Gastroesophageal sphincter (tissue), 4 donors: ENCODE measurements around the gene HDLBP. TPM values are rescaled to one million over a fixed set of nuclear protein-coding genes. Genes with fewer than 3 reads are reported as not detected.

ENCODE experiments used
- ATAC-seq: fragments of 150-250 bp; one replicate; pipeline ENCODE4 v1.9.1; 2016; ENCODE audit warnings: mild to moderate bottlenecking, moderate library complexity
- H3K27ac ChIP-seq, 4 donors: fragments of 200-600 bp; sonication (generic) in 3 of 4; 1 replicate in 3 of 4; 2 replicates in 1 of 4; pipeline ENCODE4 v1.5.1; 2016 to 2019
- H3K27me3 ChIP-seq: fragments of 200-600 bp; sonication (generic); one replicate; pipeline ENCODE4 v1.5.1; 2019
- H3K36me3 ChIP-seq, 2 donors: fragments of 200-600 bp; sonication (generic); one replicate each; pipeline ENCODE4 v1.5.1; 2019; ENCODE audit warnings: control low read depth in 1 of 2
- H3K4me1 ChIP-seq, 3 donors: fragments of 200-600 bp; sonication (generic); 1 replicate in 2 of 3; 2 replicates in 1 of 3; pipeline ENCODE4 v1.5.1; 2016 to 2019; ENCODE audit warnings: control low read depth in 2 of 3
- H3K4me3 ChIP-seq, 2 donors: fragments of 200-600 bp; sonication (generic); one replicate each; pipeline ENCODE4 v1.5.1; 2019; ENCODE audit warnings: mild to moderate bottlenecking in 1 of 2, moderate library complexity in 1 of 2
- H3K9me3 ChIP-seq, 3 donors: fragments of 200-600 bp; sonication (generic); one replicate each; pipeline ENCODE4 v1.5.1; 2017 to 2019; ENCODE audit warnings: control low read depth in 2 of 3
- CTCF ChIP-seq, 4 experiments: fragments of 200-600 bp in 2 of 4; fragments of 450-650 bp in 2 of 4; sonication (generic) in 1 of 4; IDR thresholded peaks; one replicate each; pipeline ENCODE4 v1.5.1; 2017 to 2019; ENCODE audit warnings: antibody characterized with exemption in 4 of 4, mild to moderate bottlenecking in 2 of 4, moderate library complexity in 2 of 4
- EP300 ChIP-seq: sonication (generic); formaldehyde crosslinking; IDR thresholded peaks from one replicate; pipeline ENCODE4 v1.6.1; 2017; ENCODE audit warnings: antibody characterized with exemption, mild to moderate bottlenecking
- POLR2A ChIP-seq, 2 donors: fragments of 450-650 bp; IDR thresholded peaks; one replicate each; pipeline ENCODE4 v1.6.1; 2017; ENCODE audit warnings: antibody characterized with exemption in 2 of 2, mild to moderate bottlenecking in 2 of 2, moderate library complexity in 1 of 2
- POLR2AphosphoS5 ChIP-seq: sonication (generic); formaldehyde crosslinking; IDR thresholded peaks from one replicate; pipeline ENCODE4 v1.6.1; 2017; ENCODE audit warnings: antibody characterized with exemption
- WGBS, 2 donors: methylation state at CpG; one replicate each; pipeline ENCODE4 v1.1.5; 2018; ENCODE audit warnings: low coverage in 1 of 2; 5-methylcytosine and 5-hydroxymethylcytosine counted together
- total RNA-seq, 4 donors: library from RNA; depleted of rRNA; stranded (reverse); fragments of >200 nt; gene quantifications; one replicate each; pipeline ENCODE4 v1.1.0, GENCODE V29; 2016

The HDLBP gene
- total RNA-seq, 4 donors from 2014 or later = 279 to 367 (median 295) TPM

GRCh38 chr2:241219856-241220356 lies 95.6 kb downstream of the HDLBP start:
- ATAC-seq = no peak
- Histone ChIP-seq H3K27me3 (no peaks in the 10 kb centered on the region), H3K4me1 (peaks cover 0 to 34% (median 15%) of the 10 kb centered on the region in 3 donors), H3K27ac (no peak overlapping the region), H3K9me3 (no peaks in the 10 kb centered on the region), H3K36me3 (peaks cover 0 to 1% of the 10 kb centered on the region in 2 donors), H3K4me3 (no peak overlapping the region)
- no peak for TF ChIP-seq POLR2AphosphoS5
- 88 to 94% methylated on average over 5 to 6 of the region's 6 CpGs for WGBS, 2 donors

DNA sequence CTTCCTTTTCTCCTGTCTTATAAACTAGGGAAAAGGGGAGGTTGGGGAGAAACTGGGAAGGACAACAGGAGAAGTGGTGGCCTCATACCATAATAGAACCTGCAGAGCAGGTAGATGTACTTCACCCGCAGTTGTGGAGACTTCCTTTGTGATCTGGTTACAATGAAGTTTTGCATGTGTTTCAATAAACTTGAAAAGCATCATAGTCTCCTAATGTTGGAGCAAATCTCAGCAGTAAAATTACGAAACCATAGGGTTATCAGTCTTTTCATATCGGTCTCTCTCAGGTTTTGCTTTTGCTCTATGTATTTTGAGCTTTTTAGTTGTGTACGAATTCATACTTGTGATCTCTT lies 96.5 kb downstream of the HDLBP start:
- ATAC-seq = no peak
- H3K27ac ChIP-seq = peak overlapping the region in 1 of 4 donors; percentile 83
- H3K4me3 ChIP-seq = peak overlapping the region in 1 of 2 donors; percentile 69
- no peaks in the 10 kb centered on the region for H3K9me3 ChIP-seq
- 63 to 67% methylated on average over 4 of the region's 4 CpGs for WGBS, 2 donors
- no peaks in the 10 kb centered on the region for H3K36me3 ChIP-seq
- H3K4me1 ChIP-seq = peaks cover 0 to 25% (median 10%) of the 10 kb centered on the region in 3 donors
- H3K27me3 ChIP-seq = no peaks in the 10 kb centered on the region
- TF ChIP-seq POLR2A (IDR thresholded peaks at IDR 0.05) = no peak
- no peak for TF ChIP-seq CTCF (IDR thresholded peaks at IDR 0.05)
- no peak for TF ChIP-seq EP300
- TF ChIP-seq POLR2AphosphoS5 = no peak

- WGBS, 2 donors = 0 to 1% methylated on average over 14 to 17 of the region's 83 CpGs
Measured at GRCh38 chr2:241218131-241219029, 97.1 kb downstream of the HDLBP start.

DNA sequence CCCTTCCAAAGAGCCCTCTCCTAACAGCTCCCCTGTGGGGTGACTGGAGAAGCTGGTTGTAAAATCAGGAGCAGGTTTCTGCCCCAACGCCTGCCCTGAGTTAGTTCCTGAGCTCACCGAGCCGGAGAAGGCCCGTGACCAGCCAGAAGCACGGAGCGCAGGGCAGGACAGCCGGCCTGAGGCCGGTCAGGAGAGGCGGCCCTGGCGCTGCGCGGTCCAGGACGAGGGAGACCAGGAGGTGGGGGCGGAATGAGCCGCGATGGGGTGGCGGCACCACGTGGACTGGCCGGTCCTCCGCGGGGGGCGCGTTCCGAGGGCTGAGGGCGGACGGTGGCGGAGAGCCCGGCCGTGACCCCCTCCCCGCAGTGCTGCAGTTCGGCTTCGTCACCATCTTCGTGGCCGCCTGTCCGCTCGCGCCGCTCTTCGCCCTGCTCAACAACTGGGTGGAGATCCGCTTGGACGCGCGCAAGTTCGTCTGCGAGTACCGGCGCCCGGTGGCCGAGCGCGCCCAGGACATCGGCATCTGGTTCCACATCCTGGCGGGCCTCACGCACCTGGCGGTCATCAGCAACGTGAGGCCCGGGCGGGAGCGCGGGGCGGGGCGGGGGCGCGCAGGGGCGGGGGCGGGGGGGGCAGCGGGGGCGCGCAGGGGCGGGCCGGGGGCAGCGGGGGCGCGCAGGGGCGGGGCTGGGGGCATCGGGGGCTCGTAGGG lies 98.0 kb downstream of the HDLBP start:
- WGBS, 2 donors = 6% methylated on average over 6 of the region's 77 CpGs; no CpG with 5 or more reads in 1 of the 2 donors
- no peaks in the 10 kb centered on the region for H3K36me3 ChIP-seq
- peak; percentile 86 for ATAC-seq
- H3K4me1 ChIP-seq = peaks cover 0 to 19% (median 7%) of the 10 kb centered on the region in 3 donors
- H3K27me3 ChIP-seq = no peaks in the 10 kb centered on the region
- H3K9me3 ChIP-seq = no peaks in the 10 kb centered on the region
- H3K4me3 ChIP-seq = peak overlapping the region; percentile 17 to 57
- peak; percentile 25 for TF ChIP-seq POLR2AphosphoS5
- TF ChIP-seq CTCF (IDR thresholded peaks at IDR 0.05) = peak in 3 of 4 experiments; percentile 27 to 40 (median 37)
- TF ChIP-seq POLR2A (IDR thresholded peaks at IDR 0.05) = peak in 1 of 2 donors; percentile 20
- TF ChIP-seq EP300 = no peak
- peak overlapping the region; percentile 11 to 91 (median 90) for H3K27ac ChIP-seq

More at GRCh38 chr2:241218131-241219029, 97.1 kb downstream of the HDLBP start:
- Histone ChIP-seq H3K36me3 (no peaks in the 10 kb centered on the region), H3K4me3 (peak overlapping the region; percentile 37 to 69), H3K9me3 (no peaks in the 10 kb centered on the region), H3K27me3 (no peaks in the 10 kb centered on the region), H3K4me1 (peaks cover 0 to 19% (median 7%) of the 10 kb centered on the region in 3 donors), H3K27ac (peak overlapping the region in 3 of 4 donors; percentile 71 to 83 (median 78))
- TF ChIP-seq POLR2A (IDR thresholded peaks at IDR 0.05) (no peak), CTCF (IDR thresholded peaks at IDR 0.05) (peak in 2 of 4 experiments; percentile 13 to 31), EP300 (no peak)
- ATAC-seq = peak; percentile 57

DNA sequence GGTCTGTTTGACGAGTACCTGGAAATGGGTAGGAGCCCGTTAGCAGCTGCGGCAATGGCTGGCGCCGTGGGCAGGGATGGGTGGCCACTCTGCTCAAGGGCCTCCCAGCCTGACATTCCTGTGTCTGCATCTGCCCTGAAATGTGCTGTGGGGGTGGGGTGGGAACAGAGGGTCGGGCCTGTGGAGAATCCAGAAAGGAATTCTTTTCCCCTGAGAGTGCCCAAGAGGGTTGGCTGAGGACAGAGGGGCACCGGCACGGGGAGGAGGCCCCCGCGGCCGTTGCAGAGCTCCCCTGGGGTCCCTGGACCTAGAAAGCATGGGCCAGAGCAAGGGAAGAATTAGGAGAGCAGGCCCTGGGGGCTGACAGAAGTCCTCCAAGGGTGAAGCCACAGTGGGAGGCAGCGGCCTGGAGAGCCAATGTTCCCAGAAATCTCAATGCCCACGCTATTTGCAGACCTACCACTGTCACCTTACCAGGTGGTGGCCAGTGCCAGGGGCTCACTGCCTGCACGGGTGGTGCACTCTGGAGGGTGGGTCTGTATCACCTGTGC lies 99.2 kb downstream of the HDLBP start:
- no peak for ATAC-seq
- Histone ChIP-seq H3K27me3 (no peaks in the 10 kb centered on the region), H3K27ac (no peak overlapping the region), H3K9me3 (no peaks in the 10 kb centered on the region), H3K36me3 (no peaks in the 10 kb centered on the region), H3K4me1 (peaks cover 0 to 19% (median 7%) of the 10 kb centered on the region in 3 donors), H3K4me3 (no peak overlapping the region)
- TF ChIP-seq CTCF (IDR thresholded peaks at IDR 0.05) = no peak
- TF ChIP-seq EP300 = no peak
- TF ChIP-seq POLR2A (IDR thresholded peaks at IDR 0.05) = no peak
- no peak for TF ChIP-seq POLR2AphosphoS5
- 66 to 100% methylated on average over 1 to 4 of the region's 14 CpGs for WGBS, 2 donors
